ENCODE measurements around the gene STARD7.
A peak's percentile ranks its signal among the peaks of the same experiment; 100 is the strongest.

The STARD7 gene

DNA sequence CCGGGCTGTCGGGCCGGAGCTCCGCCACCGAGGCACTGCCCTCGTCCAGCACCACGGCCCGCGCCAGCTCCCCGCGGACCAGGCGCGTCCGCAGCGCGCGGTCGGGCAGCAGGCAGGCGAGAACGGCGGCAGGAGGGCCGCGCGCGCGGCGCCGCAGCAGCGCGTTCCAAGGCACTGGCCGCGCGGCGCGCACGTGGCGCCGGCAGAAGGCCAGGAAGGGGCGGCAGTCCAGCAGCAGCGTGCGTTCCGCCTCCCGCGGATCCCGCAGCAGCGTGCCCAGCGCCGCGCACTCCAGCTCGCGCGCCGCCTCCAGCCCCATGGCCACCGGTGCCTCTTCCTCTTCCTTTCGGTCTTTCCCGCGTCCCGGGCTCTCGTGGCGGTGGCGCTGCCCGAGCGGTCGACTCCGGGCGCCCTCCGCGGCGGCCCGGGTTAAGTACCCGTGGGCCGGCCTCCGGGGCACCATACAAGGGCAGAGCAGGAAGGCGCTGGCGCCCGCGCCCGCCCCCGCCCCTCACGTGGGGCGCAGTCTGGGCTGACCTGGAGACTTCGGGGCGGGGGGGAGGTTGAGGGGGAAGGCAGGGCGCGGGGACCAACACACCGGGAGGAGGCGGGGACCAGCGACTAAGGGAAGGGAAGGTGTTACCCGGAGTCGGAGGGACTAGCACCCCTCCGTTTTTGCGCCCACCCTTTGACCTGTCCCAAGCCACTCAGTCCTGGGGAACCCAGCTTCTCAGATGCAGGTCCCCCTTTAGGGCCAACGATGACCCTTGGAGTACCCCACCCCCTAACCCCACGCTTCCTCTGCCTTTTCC, 63.4 kb downstream of the STARD7 start, which contains the start of gene DUSP2:
Gene DUSP2 (minus strand): TSS at position 405 of the 812 bp plus-strand sequence. CDS start 86 bp downstream, at position 319.
- Histone ChIP-seq H2AFZ (ENCODE audit: low read depth) (peak within 1 kb of the TSS; percentile 73), H4K20me1 (ENCODE audit: insufficient read depth) (no peaks in the 10 kb centered on the region), H3K4me3 (IDR thresholded peaks at IDR 0.05; ENCODE audit: insufficient read depth, low read depth, low read length) (peak within 1 kb of the TSS; percentile 62)

DNA sequence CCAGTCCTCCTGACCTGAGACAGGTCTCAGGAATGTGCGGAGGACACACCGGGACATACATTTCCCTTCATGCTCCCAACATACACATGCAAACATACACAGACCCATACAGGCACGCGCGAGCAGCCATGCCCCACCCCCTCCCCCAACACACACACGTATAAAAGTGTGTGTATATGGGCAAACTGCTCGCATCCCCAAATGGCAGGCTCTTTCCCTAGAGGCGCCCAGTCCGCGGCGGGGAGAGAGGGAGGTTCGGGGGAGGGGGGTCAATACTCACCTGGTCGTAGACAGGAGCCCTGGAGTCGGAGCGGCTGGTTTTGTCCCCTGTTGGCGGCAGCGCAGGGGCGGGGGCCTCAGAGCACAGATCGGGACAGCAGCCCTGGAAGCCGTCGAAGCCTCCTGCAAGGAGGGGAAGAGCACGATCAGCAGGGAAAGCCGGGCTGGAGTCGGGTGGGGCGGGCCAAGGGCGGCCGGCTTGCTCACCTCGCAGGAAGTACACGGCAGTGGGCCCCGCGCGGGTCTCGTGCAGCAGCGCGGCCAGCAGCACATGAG, 64.1 kb downstream of the STARD7 start:
- TF ChIP-seq, protein P1, sequence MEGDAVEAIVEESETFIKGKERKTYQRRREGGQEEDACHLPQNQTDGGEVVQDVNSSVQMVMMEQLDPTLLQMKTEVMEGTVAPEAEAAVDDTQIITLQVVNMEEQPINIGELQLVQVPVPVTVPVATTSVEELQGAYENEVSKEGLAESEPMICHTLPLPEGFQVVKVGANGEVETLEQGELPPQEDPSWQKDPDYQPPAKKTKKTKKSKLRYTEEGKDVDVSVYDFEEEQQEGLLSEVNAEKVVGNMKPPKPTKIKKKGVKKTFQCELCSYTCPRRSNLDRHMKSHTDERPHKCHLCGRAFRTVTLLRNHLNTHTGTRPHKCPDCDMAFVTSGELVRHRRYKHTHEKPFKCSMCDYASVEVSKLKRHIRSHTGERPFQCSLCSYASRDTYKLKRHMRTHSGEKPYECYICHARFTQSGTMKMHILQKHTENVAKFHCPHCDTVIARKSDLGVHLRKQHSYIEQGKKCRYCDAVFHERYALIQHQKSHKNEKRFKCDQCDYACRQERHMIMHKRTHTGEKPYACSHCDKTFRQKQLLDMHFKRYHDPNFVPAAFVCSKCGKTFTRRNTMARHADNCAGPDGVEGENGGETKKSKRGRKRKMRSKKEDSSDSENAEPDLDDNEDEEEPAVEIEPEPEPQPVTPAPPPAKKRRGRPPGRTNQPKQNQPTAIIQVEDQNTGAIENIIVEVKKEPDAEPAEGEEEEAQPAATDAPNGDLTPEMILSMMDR (conservative IDR thresholded peaks at IDR 0.05; ENCODE audit: low read depth, low read length), result no peak; the same call in 1 of the 2 replicates
- peak overlapping the region; percentile 76 for H3K27ac ChIP-seq
- no peaks in the 10 kb centered on the region for H3K27me3 ChIP-seq (ENCODE audit: insufficient read depth, low read depth)
- peaks cover 27% of the 10 kb centered on the region for H3K4me1 ChIP-seq (ENCODE audit: low read depth, poor library complexity, severe bottlenecking)
- H3K79me2 ChIP-seq (ENCODE audit: insufficient read depth, low read depth), result peaks cover 14% of the 10 kb centered on the region
- peak overlapping the region; percentile 22; the same call in 1 of the 2 replicates for H2AFZ ChIP-seq (ENCODE audit: low read depth)
- H3K36me3 ChIP-seq (ENCODE audit: insufficient read depth), result peaks cover 9% of the 10 kb centered on the region; the same call in 1 of the 2 replicates
- no peaks in the 10 kb centered on the region for H4K20me1 ChIP-seq (ENCODE audit: insufficient read depth)
- peak overlapping the region; percentile 83 for H3K4me2 ChIP-seq
- H3K4me3 ChIP-seq (IDR thresholded peaks at IDR 0.05; ENCODE audit: insufficient read depth, low read depth, low read length), result peak overlapping the region; percentile 37
- H3K9ac ChIP-seq, result peak overlapping the region; percentile 86

More for the DNA sequence above, 63.4 kb downstream of the STARD7 start, which contains the start of gene DUSP2:
- Histone ChIP-seq H3K27me3 (ENCODE audit: insufficient read depth, low read depth) (no peaks in the 10 kb centered on the region), H3K4me2 (peak within 1 kb of the TSS; percentile 99), H3K79me2 (ENCODE audit: insufficient read depth, low read depth) (peaks cover 14% of the 10 kb centered on the region), H3K36me3 (ENCODE audit: insufficient read depth) (peaks cover 9% of the 10 kb centered on the region; the same call in 1 of the 2 replicates), H3K27ac (peak within 1 kb of the TSS; percentile 76), H3K4me1 (ENCODE audit: low read depth, poor library complexity, severe bottlenecking) (peaks cover 27% of the 10 kb centered on the region), H3K9ac (peak within 1 kb of the TSS; percentile 86)
- TF ChIP-seq, protein P1 (conservative IDR thresholded peaks at IDR 0.05; ENCODE audit: low read depth, low read length), result no peak

DNA sequence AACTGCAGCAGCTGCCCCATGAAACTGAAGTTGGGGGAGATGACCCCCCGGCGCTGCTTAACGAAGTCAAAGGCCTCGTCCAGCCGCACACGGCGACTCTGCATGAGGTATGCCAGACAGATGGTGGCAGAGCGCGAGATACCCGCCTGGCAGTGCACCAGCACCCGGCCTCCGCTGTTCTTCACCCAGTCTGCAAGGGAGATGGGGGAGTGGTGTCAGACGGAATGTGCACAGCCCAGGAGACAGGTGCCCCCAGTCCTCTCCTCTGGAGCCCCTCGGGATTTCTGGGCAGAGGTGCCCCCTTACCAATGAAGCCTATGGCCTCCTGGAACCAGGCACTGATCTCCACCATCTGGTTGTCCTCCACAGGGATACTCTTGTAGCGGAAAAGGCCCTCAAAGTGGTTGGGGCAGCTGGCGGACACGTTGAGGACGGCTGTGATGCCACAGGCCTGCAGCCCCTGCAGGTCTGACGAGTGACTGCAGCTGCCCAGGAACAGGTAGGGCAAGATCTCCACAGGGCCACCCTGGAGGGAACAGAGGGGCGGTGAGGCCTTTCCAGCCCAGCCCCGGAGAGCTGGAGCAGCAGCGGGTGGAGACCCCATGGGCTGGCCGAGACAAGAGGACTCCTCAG, 64.7 kb downstream of the STARD7 start:
- Histone ChIP-seq H3K27me3 (ENCODE audit: insufficient read depth, low read depth) (no peaks in the 10 kb centered on the region), H3K4me1 (ENCODE audit: low read depth, poor library complexity, severe bottlenecking) (peaks cover 27% of the 10 kb centered on the region), H4K20me1 (ENCODE audit: insufficient read depth) (no peaks in the 10 kb centered on the region), H2AFZ (ENCODE audit: low read depth) (no peak overlapping the region), H3K4me2 (peak overlapping the region; percentile 83), H3K79me2 (ENCODE audit: insufficient read depth, low read depth) (peaks cover 14% of the 10 kb centered on the region), H3K27ac (no peak overlapping the region), H3K9ac (peak overlapping the region; percentile 86; the same call in 1 of the 2 replicates), H3K36me3 (ENCODE audit: insufficient read depth) (peaks cover 9% of the 10 kb centered on the region; the same call in 1 of the 2 replicates), H3K4me3 (IDR thresholded peaks at IDR 0.05; ENCODE audit: insufficient read depth, low read depth, low read length) (peak overlapping the region; percentile 37)
- TF ChIP-seq, protein P1 (conservative IDR thresholded peaks at IDR 0.05; ENCODE audit: low read depth, low read length), result no peak; the same call in 1 of the 2 replicates

DNA sequence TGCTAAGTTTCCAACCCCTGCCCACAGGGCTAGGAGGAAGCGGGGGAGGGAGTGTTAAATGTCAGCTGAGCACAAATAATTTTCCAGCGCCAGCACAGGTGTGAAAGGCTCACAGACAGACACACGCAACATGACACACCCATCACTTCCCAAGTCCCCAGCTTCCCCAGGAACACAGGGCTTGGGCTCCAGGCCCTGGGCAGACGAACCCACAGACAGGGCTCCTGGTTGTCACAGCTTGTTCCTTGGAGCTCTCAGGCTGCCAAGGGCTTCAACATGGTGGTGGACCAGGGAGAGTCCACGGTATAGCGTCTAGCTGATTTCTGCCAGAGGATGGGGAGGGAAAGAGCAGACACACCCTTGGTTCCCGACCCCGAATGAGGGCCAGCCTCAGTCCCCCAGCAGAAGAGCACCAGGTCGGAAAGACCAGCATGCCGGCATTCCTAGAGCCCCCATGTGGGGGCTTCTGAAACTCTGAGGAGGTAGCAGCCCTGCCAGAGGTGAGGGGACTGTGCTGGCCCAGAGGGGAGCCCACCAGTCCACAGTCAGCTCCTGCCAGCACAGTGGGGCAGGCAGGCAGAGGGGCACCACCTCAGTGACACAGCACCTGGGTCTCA, 65.3 kb downstream of the STARD7 start:
- H3K27ac ChIP-seq, result no peak overlapping the region

More for the DNA sequence above, 65.3 kb downstream of the STARD7 start:
- Histone ChIP-seq H3K36me3 (ENCODE audit: insufficient read depth) (peaks cover 9% of the 10 kb centered on the region; the same call in 1 of the 2 replicates), H2AFZ (ENCODE audit: low read depth) (no peak overlapping the region), H3K4me2 (peak overlapping the region; percentile 83), H4K20me1 (ENCODE audit: insufficient read depth) (no peaks in the 10 kb centered on the region), H3K27me3 (ENCODE audit: insufficient read depth, low read depth) (no peaks in the 10 kb centered on the region), H3K79me2 (ENCODE audit: insufficient read depth, low read depth) (peaks cover 14% of the 10 kb centered on the region), H3K4me3 (IDR thresholded peaks at IDR 0.05; ENCODE audit: insufficient read depth, low read depth, low read length) (peak overlapping the region; percentile 16), H3K4me1 (ENCODE audit: low read depth, poor library complexity, severe bottlenecking) (peaks cover 27% of the 10 kb centered on the region), H3K9ac (no peak overlapping the region)
- TF ChIP-seq, protein P1 (conservative IDR thresholded peaks at IDR 0.05; ENCODE audit: low read depth, low read length), result no peak

Data from KMS-11 (cell line).